ENCODE data around the gene C5orf63.
"Not testable (repeated sequence)": the region's sequence is repeated elsewhere in the genome, so short reads cannot be mapped to it uniquely, and the experiment has no call there.

The C5orf63 gene

DNA sequence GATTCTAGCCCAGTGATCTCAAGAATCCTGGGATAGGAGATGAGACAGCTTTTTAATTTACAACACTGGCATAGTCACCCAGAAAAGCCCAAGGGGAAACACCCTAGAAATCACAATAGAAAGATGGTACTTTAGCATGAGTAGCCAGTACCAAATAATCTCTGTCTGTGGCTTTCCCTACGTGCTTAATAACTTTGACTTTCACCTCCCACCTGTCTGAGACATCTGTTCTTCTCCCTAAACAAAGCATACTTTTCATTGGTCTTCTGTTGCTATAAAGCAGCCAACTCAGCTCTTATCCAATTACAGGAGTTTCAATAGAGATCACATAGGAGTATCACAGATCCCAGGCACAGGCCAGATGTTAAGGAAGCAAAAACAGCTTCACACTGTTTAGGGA is 53.4 kb downstream of the C5orf63 start:
- Histone ChIP-seq H3K4me3 (ENCODE audit: low read depth, low read length, poor library complexity, severe bottlenecking) (no peak overlapping the region), H3K4me2 (ENCODE audit: low read length) (no peak overlapping the region), H3F3A (ENCODE audit: insufficient read depth, low read length) (no peaks in the 10 kb centered on the region), H3K9me2 (ENCODE audit: low read depth, low read length) (no peaks in the 10 kb centered on the region), H3K27me3 (ENCODE audit: insufficient read depth, low read length) (no peaks in the 10 kb centered on the region), H3K9me3 (ENCODE audit: low read length) (no peaks in the 10 kb centered on the region), H4K20me1 (ENCODE audit: insufficient read depth, low read length) (no peaks in the 10 kb centered on the region), H3K4me1 (ENCODE audit: insufficient read depth, low read length, severe bottlenecking) (no peaks in the 10 kb centered on the region), H3K79me2 (ENCODE audit: insufficient read depth, low read length) (no peaks in the 10 kb centered on the region), H3K9ac (ENCODE audit: low read length) (no peak overlapping the region), H2AFZ (ENCODE audit: low read length) (no peak overlapping the region), H3K27ac (ENCODE audit: low read depth, low read length, poor library complexity, severe bottlenecking) (no peak overlapping the region), H3K36me3 (ENCODE audit: insufficient read depth, low read length) (no peaks in the 10 kb centered on the region)
- no peak for TF ChIP-seq EZH2 (IDR thresholded peaks at IDR 0.05; ENCODE audit: borderline replicate concordance, low read length)
- TF ChIP-seq CTCF (IDR thresholded peaks at IDR 0.05; ENCODE audit: low read length) = no peak

GRCh38 chr5:127016722-127017121 is 56.6 kb downstream of the C5orf63 start:
- not testable (repeated sequence) for H4K20me1 ChIP-seq (ENCODE audit: insufficient read depth, low read length); H3K79me2 ChIP-seq (ENCODE audit: insufficient read depth, low read length); H3K4me3 ChIP-seq (ENCODE audit: low read depth, low read length, poor library complexity, severe bottlenecking); H3K4me2 ChIP-seq (ENCODE audit: low read length); H3K27me3 ChIP-seq (ENCODE audit: insufficient read depth, low read length); H2AFZ ChIP-seq (ENCODE audit: low read length); H3K36me3 ChIP-seq (ENCODE audit: insufficient read depth, low read length); H3K9me2 ChIP-seq (ENCODE audit: low read depth, low read length); H3K4me1 ChIP-seq (ENCODE audit: insufficient read depth, low read length, severe bottlenecking); H3K9me3 ChIP-seq (ENCODE audit: low read length); H3K9ac ChIP-seq (ENCODE audit: low read length); H3F3A ChIP-seq (ENCODE audit: insufficient read depth, low read length); H3K27ac ChIP-seq (ENCODE audit: low read depth, low read length, poor library complexity, severe bottlenecking)

GRCh38 chr5:127015716-127016115 is 57.6 kb downstream of the C5orf63 start:
- H2AFZ ChIP-seq (ENCODE audit: low read length) = no peak overlapping the region
- no peaks in the 10 kb centered on the region for H3K4me1 ChIP-seq (ENCODE audit: insufficient read depth, low read length, severe bottlenecking)

More at GRCh38 chr5:127015716-127016115, 57.6 kb downstream of the C5orf63 start:
- Histone ChIP-seq H3K9me3 (ENCODE audit: low read length) (no peaks in the 10 kb centered on the region), H3K79me2 (ENCODE audit: insufficient read depth, low read length) (no peaks in the 10 kb centered on the region), H3K9ac (ENCODE audit: low read length) (no peak overlapping the region), H4K20me1 (ENCODE audit: insufficient read depth, low read length) (no peaks in the 10 kb centered on the region), H3K4me3 (ENCODE audit: low read depth, low read length, poor library complexity, severe bottlenecking) (no peak overlapping the region), H3K27ac (ENCODE audit: low read depth, low read length, poor library complexity, severe bottlenecking) (no peak overlapping the region), H3K4me2 (ENCODE audit: low read length) (no peak overlapping the region), H3K27me3 (ENCODE audit: insufficient read depth, low read length) (no peaks in the 10 kb centered on the region), H3F3A (ENCODE audit: insufficient read depth, low read length) (no peaks in the 10 kb centered on the region), H3K9me2 (ENCODE audit: low read depth, low read length) (no peaks in the 10 kb centered on the region), H3K36me3 (ENCODE audit: insufficient read depth, low read length) (no peaks in the 10 kb centered on the region)
- TF ChIP-seq EZH2 (IDR thresholded peaks at IDR 0.05; ENCODE audit: borderline replicate concordance, low read length) (no peak), CTCF (IDR thresholded peaks at IDR 0.05; ENCODE audit: low read length) (no peak)

Measured in OCI-LY1 (cell line).